ENCODE data around the gene FAM3B.

Gene FAM3B

GRCh38 chr21:41398251-41398650 is 81.7 kb downstream of the FAM3B start:
- no peak for DNase-seq (ENCODE audit: low spot score)

- no peak for DNase-seq (ENCODE audit: low spot score)
Observed at GRCh38 chr21:41398831-41399230, 82.2 kb downstream of the FAM3B start.

GRCh38 chr21:41399246-41399800 is 82.7 kb downstream of the FAM3B start:
- no peak for DNase-seq (ENCODE audit: low spot score)

- DNase-seq (ENCODE audit: low spot score), result no peak
Observed at GRCh38 chr21:41402231-41402630, 85.6 kb downstream of the FAM3B start.

GRCh38 chr21:41402796-41403195 is 86.2 kb downstream of the FAM3B start:
- DNase-seq (ENCODE audit: low spot score), result no peak

- DNase-seq (ENCODE audit: low spot score), result no peak
Observed at GRCh38 chr21:41403331-41403730, 86.7 kb downstream of the FAM3B start.

GRCh38 chr21:41403966-41404365 is 87.4 kb downstream of the FAM3B start:
- DNase-seq (ENCODE audit: low spot score), result no peak

- no peak for DNase-seq (ENCODE audit: low spot score)
Observed at GRCh38 chr21:41405321-41405720, 88.7 kb downstream of the FAM3B start.

- DNase-seq (ENCODE audit: low spot score), result no peak
Observed at GRCh38 chr21:41406340-41406739, 89.7 kb downstream of the FAM3B start.
